Epithelial cell of esophagus (primary cell): ENCODE results near the gene MTUS2.

Experiments
- DNase-seq: peaks from one replicate; pipeline ENCODE4 v3.0.0; 2010; ENCODE audit warnings: low read depth
- H3K4me3 ChIP-seq: 2 replicates; pipeline ENCODE4 v1.5.1; 2011; ENCODE audit warnings: mild to moderate bottlenecking, low read length, control low read depth
- TF ChIP-seq, protein P1 (sequence below): IDR thresholded peaks from 2 replicates; pipeline ENCODE4 v1.5.1; 2011; ENCODE audit warnings: low read depth, mild to moderate bottlenecking, low read length, control low read depth, inconsistent platforms; ENCODE audit not compliant: insufficient read depth; ENCODE audit errors: missing control alignments

The MTUS2 gene

DNA sequence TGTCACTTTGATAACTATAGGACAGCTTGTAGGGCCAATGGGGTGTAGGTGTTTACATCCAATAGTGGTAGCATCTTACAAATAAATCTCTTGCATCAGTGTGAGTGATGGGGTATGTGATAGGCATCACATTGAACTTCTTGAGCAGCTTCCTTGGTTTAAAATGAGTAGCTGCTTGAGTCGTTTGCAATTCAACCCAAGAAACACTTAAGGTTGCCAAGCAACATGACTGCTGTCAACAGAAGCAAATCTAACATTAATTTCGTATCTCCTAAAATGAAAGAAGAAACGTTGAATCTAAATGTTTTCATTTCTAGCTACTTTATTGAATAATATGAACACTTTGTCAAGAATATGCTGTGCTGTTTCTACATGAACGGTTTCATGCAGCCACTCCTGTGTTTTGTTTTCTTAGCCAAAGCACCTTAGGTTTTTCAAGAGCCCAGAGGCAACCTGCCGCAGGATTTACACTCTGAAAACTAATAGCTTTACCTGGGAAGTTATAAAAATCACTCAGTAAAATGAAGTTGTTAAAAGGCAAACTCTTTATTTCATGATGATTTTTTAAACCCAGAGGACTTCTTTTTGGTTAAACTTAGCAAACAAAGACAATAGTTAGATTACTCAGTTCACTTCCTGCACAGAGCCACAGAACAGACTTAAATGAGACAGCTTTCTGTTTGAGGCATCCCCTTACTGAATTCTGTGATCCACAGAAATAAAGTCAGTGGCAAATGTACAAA is 305.2 kb downstream of the MTUS2 start:
- H3K4me3 ChIP-seq = no peak overlapping the region

DNA sequence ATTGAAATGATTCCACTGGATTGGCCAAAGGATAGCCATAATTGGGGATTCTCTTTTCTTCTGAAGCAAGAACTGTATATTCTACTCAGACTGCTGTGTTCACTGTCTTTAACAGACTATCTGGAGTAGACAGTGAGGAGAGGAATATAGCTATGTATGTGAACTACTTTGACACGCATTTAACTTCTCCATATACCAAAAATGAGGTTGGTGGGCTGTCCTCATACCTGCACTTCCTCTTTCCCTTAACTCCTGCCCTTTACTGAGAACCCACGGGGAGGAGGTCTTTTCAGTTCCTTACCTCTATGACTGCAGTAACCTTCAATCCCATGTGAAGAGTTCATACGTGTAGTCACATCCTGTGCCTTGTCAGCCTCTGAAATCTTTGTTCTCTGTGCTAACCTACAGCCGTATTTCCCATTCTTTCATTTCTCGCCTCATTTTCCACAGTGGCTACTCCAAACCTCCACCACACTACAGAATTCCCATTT is 305.8 kb downstream of the MTUS2 start:
- no peak overlapping the region for H3K4me3 ChIP-seq
- TF ChIP-seq, protein P1, sequence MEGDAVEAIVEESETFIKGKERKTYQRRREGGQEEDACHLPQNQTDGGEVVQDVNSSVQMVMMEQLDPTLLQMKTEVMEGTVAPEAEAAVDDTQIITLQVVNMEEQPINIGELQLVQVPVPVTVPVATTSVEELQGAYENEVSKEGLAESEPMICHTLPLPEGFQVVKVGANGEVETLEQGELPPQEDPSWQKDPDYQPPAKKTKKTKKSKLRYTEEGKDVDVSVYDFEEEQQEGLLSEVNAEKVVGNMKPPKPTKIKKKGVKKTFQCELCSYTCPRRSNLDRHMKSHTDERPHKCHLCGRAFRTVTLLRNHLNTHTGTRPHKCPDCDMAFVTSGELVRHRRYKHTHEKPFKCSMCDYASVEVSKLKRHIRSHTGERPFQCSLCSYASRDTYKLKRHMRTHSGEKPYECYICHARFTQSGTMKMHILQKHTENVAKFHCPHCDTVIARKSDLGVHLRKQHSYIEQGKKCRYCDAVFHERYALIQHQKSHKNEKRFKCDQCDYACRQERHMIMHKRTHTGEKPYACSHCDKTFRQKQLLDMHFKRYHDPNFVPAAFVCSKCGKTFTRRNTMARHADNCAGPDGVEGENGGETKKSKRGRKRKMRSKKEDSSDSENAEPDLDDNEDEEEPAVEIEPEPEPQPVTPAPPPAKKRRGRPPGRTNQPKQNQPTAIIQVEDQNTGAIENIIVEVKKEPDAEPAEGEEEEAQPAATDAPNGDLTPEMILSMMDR = no peak
- DNase-seq = no peak

More for the DNA sequence above, 305.2 kb downstream of the MTUS2 start:
- DNase-seq = no peak
- TF ChIP-seq, protein P1 = no peak

DNA sequence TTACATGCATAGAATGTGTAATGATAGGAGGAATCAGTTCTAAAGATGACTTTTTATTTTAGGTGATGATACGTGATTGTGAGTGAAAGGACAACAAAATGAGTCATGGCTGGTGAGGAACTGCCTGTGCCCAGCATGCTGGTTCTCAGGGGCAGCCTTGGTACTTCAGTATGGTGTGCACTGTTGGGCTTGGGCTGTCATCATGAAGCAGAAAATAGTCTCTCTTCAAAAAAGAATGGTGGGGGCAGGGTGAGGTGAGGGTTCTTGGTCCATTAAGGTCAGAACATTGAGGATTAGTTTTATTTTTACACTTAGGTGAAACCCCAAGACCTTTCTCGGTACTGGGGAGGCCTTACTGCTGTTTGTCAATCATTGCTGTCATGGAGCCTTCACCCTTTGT is 309.5 kb downstream of the MTUS2 start:
- TF ChIP-seq, protein P1 = no peak
- no peak for DNase-seq
- no peak overlapping the region for H3K4me3 ChIP-seq

DNA sequence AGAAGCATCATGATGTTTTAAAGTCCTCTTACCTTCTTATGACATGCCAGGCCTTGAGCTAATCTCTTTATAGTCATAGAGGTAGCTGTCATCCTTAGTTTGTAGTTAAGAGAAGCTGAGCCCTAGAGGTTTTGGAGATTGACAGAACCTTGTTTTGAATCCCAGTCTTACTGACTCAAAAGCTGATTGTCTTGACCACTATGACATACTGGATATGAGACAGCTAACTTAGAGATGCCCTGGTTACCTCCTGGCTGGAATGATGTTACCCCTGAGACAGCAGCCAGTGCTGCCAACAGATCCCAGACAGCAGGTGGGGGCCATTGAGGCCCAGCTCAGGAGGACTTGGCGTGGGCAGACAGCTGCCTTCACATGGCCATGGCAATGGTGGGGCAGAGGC is 311.0 kb downstream of the MTUS2 start:
- H3K4me3 ChIP-seq = no peak overlapping the region
- TF ChIP-seq, protein P1 = no peak
- DNase-seq = no peak

DNA sequence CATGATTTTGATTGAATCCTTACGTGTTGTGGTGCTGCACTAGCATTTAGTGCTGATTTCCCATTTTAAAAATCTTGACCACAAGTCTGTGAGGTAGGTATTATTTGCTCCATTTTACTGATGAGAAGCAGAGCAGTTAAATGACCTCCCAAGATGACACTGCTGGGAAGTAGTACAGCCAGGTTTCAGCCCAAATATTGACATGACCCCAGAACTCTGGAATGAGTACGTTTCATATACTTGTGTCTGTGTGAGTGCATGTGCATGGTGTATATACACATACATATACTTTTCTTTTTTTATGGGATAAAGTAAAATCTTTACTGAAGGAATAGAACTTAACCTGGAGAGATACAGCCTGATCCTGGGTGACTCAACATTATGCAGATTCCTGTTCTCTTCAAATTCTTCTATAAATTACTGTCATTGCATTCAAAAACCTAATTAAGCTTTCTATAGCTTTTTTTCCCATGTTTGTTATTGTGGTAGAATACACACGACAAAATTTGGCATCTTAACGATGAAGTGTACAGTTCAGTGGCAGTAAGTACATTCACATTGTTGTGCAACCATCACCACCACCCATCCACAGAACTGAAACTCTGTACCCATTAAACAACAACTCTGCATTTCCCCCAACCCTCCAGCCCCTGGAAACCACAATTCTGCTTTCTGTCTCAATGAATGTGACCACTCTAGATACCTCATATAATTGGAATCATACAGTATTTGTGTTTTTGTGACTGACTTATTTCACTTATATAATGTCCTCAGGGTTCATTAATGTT is 311.9 kb downstream of the MTUS2 start:
- DNase-seq = no peak
- TF ChIP-seq, protein P1 = no peak
- no peak overlapping the region for H3K4me3 ChIP-seq

DNA sequence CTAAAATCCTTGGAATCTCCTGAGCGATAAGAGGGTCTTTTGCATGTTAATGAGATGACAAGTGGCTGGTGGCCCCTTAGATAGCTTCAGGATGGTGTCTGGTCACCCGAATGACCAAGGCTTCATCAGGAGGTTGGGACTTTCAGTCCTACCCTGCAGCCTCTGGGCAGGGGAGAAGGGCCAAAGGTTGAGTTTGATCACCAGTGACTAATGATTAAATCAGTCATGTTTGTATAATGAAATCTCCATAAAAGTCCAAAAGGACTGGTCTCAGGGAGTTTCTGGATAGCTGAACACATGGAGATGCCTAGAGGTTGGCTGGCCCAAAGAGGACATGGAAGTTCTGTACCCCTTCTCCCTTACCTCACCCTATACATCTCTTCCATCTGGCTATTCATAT is 316.2 kb downstream of the MTUS2 start:
- DNase-seq = no peak
- TF ChIP-seq, protein P1 = no peak
- H3K4me3 ChIP-seq = no peak overlapping the region
